ENCODE results near the gene ALG5. TPM values are rescaled to one million over a fixed set of nuclear protein-coding genes. Genes with fewer than 3 reads are reported as not detected.

Gene ALG5
- polyA plus RNA-seq, 6 donors from 2014 or later: 52.3 to 66.0 (median 64.6) TPM

Other genes starting within 250 kb of the ALG5 start
- gene RFXAP, start 180.1 kb downstream of the ALG5 start, polyA plus RNA-seq (ENCODE audit: low read depth in 6 of 6): 10 to 100 TPM in 1 of 6 donors, 1 to 10 TPM in 5; 3.3 to 10.3 (median 6.1) TPM
- under 1 TPM in 3 of 6 donors, not detected in 3; 0.07 to 0.09 (median 0.07) TPM for gene SMAD9, start 79.1 kb downstream of the ALG5 start, polyA plus RNA-seq (ENCODE audit: low read depth in 6 of 6)
- gene EXOSC8, start 1.4 kb upstream of the ALG5 start, polyA plus RNA-seq (ENCODE audit: low read depth in 6 of 6): 100 to 1,000 TPM in 1 of 6 donors, 10 to 100 TPM in 5; 66.6 to 137 (median 80.9) TPM
- gene SUPT20H, start 60.3 kb upstream of the ALG5 start, polyA plus RNA-seq (ENCODE audit: low read depth in 6 of 6): 10 to 100 TPM; 33.2 to 58.8 (median 43.6) TPM
- gene CSNK1A1L, start 106.3 kb upstream of the ALG5 start, polyA plus RNA-seq (ENCODE audit: low read depth in 6 of 6): not detected